PC-3 (cell line): ENCODE data around the gene ZNF407. TPM values are rescaled to one million over a fixed set of nuclear protein-coding genes. Genes with fewer than 3 reads are reported as not detected.

Source experiments
- ATAC-seq: fragments of 200-7000 bp; cut with Tn5 transposase; 2 replicates; pipeline ENCODE4 v1.9.1; 2020; ENCODE audit warnings: mild to moderate bottlenecking, moderate library complexity
- BruUV-seq: library from RNA; stranded (reverse); fragments of 400-500 nt; replicated peaks from 2 replicates; lab custom pipeline; 2021; lab: Mats Ljungman, UMichigan
- CTCF ChIA-PET: fragments of 300-600 bp; sonication (Branson Sonifier 250); formaldehyde crosslinking; loops from one replicate; lab custom pipeline; 2022; ENCODE audit warnings: antibody characterized with exemption; lab: Charles Lee
- POLR2A ChIA-PET: fragments of 300-600 bp; sonication (Branson Sonifier 250); formaldehyde crosslinking; loops from one replicate; lab custom pipeline; 2022; ENCODE audit warnings: antibody characterized with exemption; ENCODE audit not compliant: unreplicated experiment; lab: Charles Lee
- DNase-seq: peaks from one replicate; pipeline ENCODE4 v3.0.0-alpha.2; 2015
- H2AFZ ChIP-seq: fragments of 300-600 bp; sonication (generic); 2 replicates; pipeline ENCODE4 v1.6.0; 2016; ENCODE audit warnings: antibody characterized with exemption, low read length
- H3F3A ChIP-seq: fragments of 300-600 bp; sonication (generic); one replicate; pipeline ENCODE4 v1.6.0; 2017; ENCODE audit warnings: antibody characterized with exemption, low read length, control low read depth, mild to moderate bottlenecking; ENCODE audit not compliant: unreplicated experiment
- H3K27ac ChIP-seq: fragments of 300-600 bp; sonication (generic); 2 replicates; pipeline ENCODE4 v1.5.1; 2016; ENCODE audit warnings: mild to moderate bottlenecking, low read length
- H3K27me3 ChIP-seq: fragments of 300-600 bp; sonication (generic); 2 replicates; pipeline ENCODE4 v1.6.1; 2016; ENCODE audit warnings: low read length, mixed read lengths
- H3K36me3 ChIP-seq: fragments of 300-600 bp; sonication (generic); 2 replicates; pipeline ENCODE4 v1.6.1; 2016; ENCODE audit warnings: low read depth, mixed run types, low read length, mixed read lengths
- H3K4me1 ChIP-seq: fragments of 300-600 bp; sonication (generic); 2 replicates; pipeline ENCODE4 v1.5.1; 2016; ENCODE audit warnings: low read length; ENCODE audit not compliant: insufficient read depth
- H3K4me2 ChIP-seq: fragments of 300-600 bp; sonication (generic); 2 replicates; pipeline ENCODE4 v1.6.0; 2016; ENCODE audit warnings: low read length
- H3K4me3 ChIP-seq: fragments of 300-600 bp; sonication (generic); 2 replicates; pipeline ENCODE4 v1.5.1; 2016; ENCODE audit warnings: mild to moderate bottlenecking, low read length, mixed read lengths
- H3K79me2 ChIP-seq: fragments of 300-600 bp; sonication (generic); 2 replicates; pipeline ENCODE4 v1.6.1; 2017; ENCODE audit warnings: low read length, mixed read lengths
- H3K9ac ChIP-seq: fragments of 300-600 bp; sonication (generic); 2 replicates; pipeline ENCODE4 v1.6.0; 2016; ENCODE audit warnings: mild to moderate bottlenecking, low read length
- H3K9me2 ChIP-seq: fragments of 300-600 bp; sonication (generic); replicated peaks from 2 replicates; pipeline ENCODE4 v1.6.1; 2016; ENCODE audit warnings: mixed run types, low read length, mixed read lengths
- H3K9me3 ChIP-seq: fragments of 300-600 bp; sonication (generic); 2 replicates; pipeline ENCODE4 v1.6.1; 2016; ENCODE audit warnings: low read length, mixed read lengths
- H4K20me1 ChIP-seq: fragments of 300-600 bp; sonication (generic); 2 replicates; pipeline ENCODE4 v1.6.1; 2016; ENCODE audit warnings: low read length, mixed read lengths
- EZH2 ChIP-seq: fragments of 300-600 bp; sonication (generic); IDR thresholded peaks from one replicate; pipeline ENCODE4 v1.6.1; 2017; ENCODE audit warnings: antibody characterized with exemption, mild to moderate bottlenecking, low read length; ENCODE audit not compliant: unreplicated experiment
- EZH2phosphoT487 ChIP-seq: fragments of 300-600 bp; sonication (generic); IDR thresholded peaks from 2 replicates; pipeline ENCODE4 v1.6.1; 2018; ENCODE audit warnings: mild to moderate bottlenecking, antibody characterized with exemption, low read length, borderline replicate concordance
- intact Hi-C: fragments of 100-400 bp; cut with micrococcal nuclease; formaldehyde crosslinking; loops from 2 replicates; pipeline ENCODE4 v1.9.0; 2023
- total RNA-seq: library from RNA; depleted of rRNA; stranded (reverse); fragments of >200 nt; gene quantifications from 2 replicates; pipeline ENCODE4 v1.2.3, GENCODE V29; 2014
- TF ChIP-seq, protein P1 (sequence below): fragments of 300-600 bp; sonication (generic); conservative IDR thresholded peaks from 2 replicates; pipeline ENCODE4 v1.5.1; 2017; ENCODE audit warnings: antibody characterized with exemption, low read depth, mild to moderate bottlenecking, low read length

ZNF407 gene
- total RNA-seq, 1 experiment from 2014 or later: 9.3 TPM

GRCh38 chr18:74840492-74841167 is 243.0 kb downstream of the ZNF407 start:
- Histone ChIP-seq H3K4me1 (peaks cover 27% of the 10 kb centered on the region), H3K79me2 (no peaks in the 10 kb centered on the region), H3K4me3 (no peak overlapping the region), H3F3A (no peaks in the 10 kb centered on the region), H3K9me2 (no peaks in the 10 kb centered on the region), H3K9ac (no peak overlapping the region), H3K27me3 (no peaks in the 10 kb centered on the region), H3K4me2 (peak overlapping the region; percentile 21; the same call in 1 of the 2 replicates), H3K36me3 (no peaks in the 10 kb centered on the region), H2AFZ (no peak overlapping the region), H3K27ac (peak overlapping the region; percentile 33), H3K9me3 (no peaks in the 10 kb centered on the region), H4K20me1 (no peaks in the 10 kb centered on the region)
- ChIA-PET CTCF (interaction anchor here (0.6 kb wide), 1 partner anchor 208 kb away, joined by 3 read pairs; no protein-coding TSS in a partner anchor), POLR2A (interaction anchor here (0.5 kb wide), 1 partner anchor 34 kb away, joined by 4 read pairs; no protein-coding TSS in a partner anchor)
- no TSS peak for BruUV-seq
- TF ChIP-seq, protein P1, sequence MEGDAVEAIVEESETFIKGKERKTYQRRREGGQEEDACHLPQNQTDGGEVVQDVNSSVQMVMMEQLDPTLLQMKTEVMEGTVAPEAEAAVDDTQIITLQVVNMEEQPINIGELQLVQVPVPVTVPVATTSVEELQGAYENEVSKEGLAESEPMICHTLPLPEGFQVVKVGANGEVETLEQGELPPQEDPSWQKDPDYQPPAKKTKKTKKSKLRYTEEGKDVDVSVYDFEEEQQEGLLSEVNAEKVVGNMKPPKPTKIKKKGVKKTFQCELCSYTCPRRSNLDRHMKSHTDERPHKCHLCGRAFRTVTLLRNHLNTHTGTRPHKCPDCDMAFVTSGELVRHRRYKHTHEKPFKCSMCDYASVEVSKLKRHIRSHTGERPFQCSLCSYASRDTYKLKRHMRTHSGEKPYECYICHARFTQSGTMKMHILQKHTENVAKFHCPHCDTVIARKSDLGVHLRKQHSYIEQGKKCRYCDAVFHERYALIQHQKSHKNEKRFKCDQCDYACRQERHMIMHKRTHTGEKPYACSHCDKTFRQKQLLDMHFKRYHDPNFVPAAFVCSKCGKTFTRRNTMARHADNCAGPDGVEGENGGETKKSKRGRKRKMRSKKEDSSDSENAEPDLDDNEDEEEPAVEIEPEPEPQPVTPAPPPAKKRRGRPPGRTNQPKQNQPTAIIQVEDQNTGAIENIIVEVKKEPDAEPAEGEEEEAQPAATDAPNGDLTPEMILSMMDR: no peak
- no peak for TF ChIP-seq EZH2
- no peak for TF ChIP-seq EZH2phosphoT487
- ATAC-seq (peak; percentile 99), DNase-seq (peak; percentile 81)
- intact Hi-C loops: no loop called here

DNA sequence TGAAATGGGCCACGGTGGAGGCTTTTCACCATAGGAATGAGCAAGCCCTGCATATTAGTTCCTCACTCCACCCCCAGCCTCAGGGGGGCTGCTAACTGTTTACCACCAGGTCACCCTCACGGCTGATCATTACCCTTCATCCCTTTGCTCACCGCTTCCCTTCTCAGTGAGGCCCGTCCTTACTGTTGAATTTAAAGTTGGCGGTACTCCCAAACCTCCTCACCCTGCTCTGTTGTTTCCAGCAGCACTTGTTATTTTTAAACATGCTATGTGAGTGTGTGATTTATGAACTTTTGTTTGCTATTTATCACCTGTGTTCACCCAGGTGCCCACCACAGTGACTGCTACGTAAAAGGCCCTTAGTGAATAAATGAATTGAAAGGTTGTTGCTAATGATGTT is 243.6 kb downstream of the ZNF407 start:
- Histone ChIP-seq H3K79me2 (no peaks in the 10 kb centered on the region), H2AFZ (no peak overlapping the region), H4K20me1 (no peaks in the 10 kb centered on the region), H3K36me3 (no peaks in the 10 kb centered on the region), H3K27me3 (no peaks in the 10 kb centered on the region), H3K9me3 (no peaks in the 10 kb centered on the region), H3K27ac (0 out of 2 replicates have a peak overlapping the region, but pooled peaks have one; percentile 33), H3K4me2 (no peak overlapping the region), H3K9me2 (no peaks in the 10 kb centered on the region), H3F3A (no peaks in the 10 kb centered on the region), H3K4me3 (no peak overlapping the region), H3K9ac (no peak overlapping the region), H3K4me1 (peaks cover 24% of the 10 kb centered on the region)
- intact Hi-C loops: no loop called here
- DNase-seq (no peak), ATAC-seq (no peak)
- ChIA-PET CTCF (interaction anchor here (0.6 kb wide), 1 partner anchor 208 kb away, joined by 3 read pairs; no protein-coding TSS in a partner anchor), POLR2A (no interaction called here)
- no TSS peak for BruUV-seq
- TF ChIP-seq, protein P1: no peak
- TF ChIP-seq EZH2 (no peak), EZH2phosphoT487 (no peak)

DNA sequence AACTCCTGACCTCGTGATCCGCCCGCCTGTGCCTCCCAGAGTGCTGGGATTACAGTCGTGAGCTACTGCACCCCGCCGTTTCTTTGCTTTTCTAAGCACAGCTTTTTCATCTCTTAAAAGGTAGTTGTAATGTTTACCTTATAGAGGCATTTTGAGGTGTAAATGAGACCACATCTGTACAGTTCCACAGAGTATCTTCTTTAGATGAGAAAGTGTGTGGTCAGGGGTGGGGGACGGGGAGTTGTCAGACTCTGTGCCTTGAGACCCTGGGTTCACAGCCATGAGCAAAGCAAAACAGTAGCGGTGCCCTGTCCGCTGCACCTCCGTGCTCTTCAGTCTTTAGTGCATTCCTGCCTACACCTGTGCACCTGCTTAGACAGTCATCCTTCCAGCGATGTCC is 251.6 kb downstream of the ZNF407 start:
- H3F3A ChIP-seq: no peaks in the 10 kb centered on the region
- no peaks in the 10 kb centered on the region for H3K36me3 ChIP-seq
- H3K4me2 ChIP-seq: no peak overlapping the region
- H3K79me2 ChIP-seq: no peaks in the 10 kb centered on the region
- ATAC-seq (no peak), DNase-seq (no peak)
- intact Hi-C loops: no loop called here
- no peak overlapping the region for H2AFZ ChIP-seq
- H3K27ac ChIP-seq: no peak overlapping the region
- H3K9me2 ChIP-seq: no peaks in the 10 kb centered on the region
- ChIA-PET CTCF (no interaction called here), POLR2A (no interaction called here)
- TF ChIP-seq EZH2phosphoT487 (no peak), EZH2 (no peak)
- TF ChIP-seq, protein P1: no peak
- no peaks in the 10 kb centered on the region for H3K9me3 ChIP-seq
- no TSS peak for BruUV-seq
- no peak overlapping the region for H3K4me3 ChIP-seq
- H3K4me1 ChIP-seq: no peaks in the 10 kb centered on the region
- no peaks in the 10 kb centered on the region for H4K20me1 ChIP-seq
- no peaks in the 10 kb centered on the region for H3K27me3 ChIP-seq
- no peak overlapping the region for H3K9ac ChIP-seq
